GM15510 (cell line): ENCODE data around the gene ACVR1B.

Experiments
- POLR2A ChIP-seq: IDR thresholded peaks from 3 replicates; pipeline ENCODE4 v1.6.1; 2011; ENCODE audit warnings: borderline replicate concordance; ENCODE audit not compliant: insufficient read length; ENCODE audit errors: extremely low read depth

Gene ACVR1B

GRCh38 chr12:51913071-51914033 is 38.1 kb upstream of the ACVR1B start:
- TF ChIP-seq POLR2A, result no peak

DNA sequence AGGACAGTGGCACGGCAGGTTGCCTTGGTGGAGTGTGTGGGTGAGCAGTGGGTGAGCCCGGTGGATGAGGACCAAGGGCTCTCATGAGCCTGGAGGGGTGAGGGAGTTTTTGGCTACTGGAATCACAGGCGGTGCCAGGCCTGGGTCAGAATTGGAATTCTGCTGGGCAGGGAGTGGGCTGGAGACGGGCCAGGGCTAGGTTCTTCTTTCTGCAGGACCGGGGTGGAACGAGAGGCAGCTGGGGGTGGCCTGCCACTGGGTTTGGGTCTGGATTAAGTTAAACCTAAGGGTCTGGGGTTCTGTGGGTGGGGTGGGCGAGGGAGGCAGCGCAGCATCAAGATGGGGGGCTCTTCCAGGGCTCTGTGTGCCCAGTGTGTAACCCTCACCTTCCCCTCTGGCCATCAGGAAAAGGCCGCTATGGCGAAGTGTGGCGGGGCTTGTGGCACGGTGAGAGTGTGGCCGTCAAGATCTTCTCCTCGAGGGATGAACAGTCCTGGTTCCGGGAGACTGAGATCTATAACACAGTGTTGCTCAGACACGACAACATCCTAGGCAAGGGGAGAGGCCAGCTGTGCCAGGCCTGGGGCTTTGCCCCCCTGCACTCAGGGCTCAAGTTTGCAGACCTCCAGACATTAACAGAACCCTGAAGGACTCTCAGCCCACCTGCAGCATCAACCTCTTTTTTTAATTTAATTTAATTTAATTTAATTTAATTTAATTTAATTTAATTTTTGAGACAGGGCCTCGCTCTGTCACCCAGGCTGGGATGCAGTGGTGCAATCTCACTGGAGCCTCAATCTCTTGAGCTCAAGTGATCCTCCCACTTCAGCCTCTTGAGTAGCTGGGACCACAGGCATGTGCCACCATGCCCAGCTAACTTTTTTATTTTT is 37.2 kb upstream of the ACVR1B start:
- no peak for TF ChIP-seq POLR2A

DNA sequence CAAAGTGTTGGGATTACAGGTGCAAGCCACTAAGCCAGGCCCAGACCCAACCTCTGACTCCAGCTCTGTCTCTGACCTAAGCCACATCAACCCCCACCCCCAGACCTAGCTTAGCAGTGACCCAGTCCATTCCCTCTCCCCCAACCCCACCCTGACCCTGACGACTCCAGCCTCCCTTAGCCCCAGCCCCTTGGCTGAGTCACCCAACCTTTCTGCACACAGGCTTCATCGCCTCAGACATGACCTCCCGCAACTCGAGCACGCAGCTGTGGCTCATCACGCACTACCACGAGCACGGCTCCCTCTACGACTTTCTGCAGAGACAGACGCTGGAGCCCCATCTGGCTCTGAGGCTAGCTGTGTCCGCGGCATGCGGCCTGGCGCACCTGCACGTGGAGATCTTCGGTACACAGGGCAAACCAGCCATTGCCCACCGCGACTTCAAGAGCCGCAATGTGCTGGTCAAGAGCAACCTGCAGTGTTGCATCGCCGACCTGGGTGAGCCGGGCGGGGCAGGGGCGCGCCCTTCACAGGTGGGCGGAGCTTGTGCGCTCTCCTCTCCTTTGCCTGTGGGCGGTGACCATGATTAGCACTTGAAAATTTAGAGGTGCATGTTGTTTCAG is 36.4 kb upstream of the ACVR1B start:
- TF ChIP-seq POLR2A, result no peak

DNA sequence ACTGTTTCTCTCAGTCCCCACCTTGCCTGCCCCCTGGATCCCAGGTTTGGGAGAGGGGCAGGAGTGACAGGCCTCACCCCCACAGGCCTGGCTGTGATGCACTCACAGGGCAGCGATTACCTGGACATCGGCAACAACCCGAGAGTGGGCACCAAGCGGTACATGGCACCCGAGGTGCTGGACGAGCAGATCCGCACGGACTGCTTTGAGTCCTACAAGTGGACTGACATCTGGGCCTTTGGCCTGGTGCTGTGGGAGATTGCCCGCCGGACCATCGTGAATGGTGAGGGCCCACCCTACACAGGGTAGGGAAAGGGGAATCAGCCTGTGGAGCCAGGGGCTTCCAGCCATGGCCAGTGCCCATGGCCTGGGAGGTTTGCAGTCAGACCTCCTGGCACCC is 35.5 kb upstream of the ACVR1B start:
- TF ChIP-seq POLR2A, result no peak

- TF ChIP-seq POLR2A, result no peak
These were observed 34.4 kb upstream of the ACVR1B start for GRCh38 chr12:51917041-51917590.

GRCh38 chr12:51917746-51918453 is 33.6 kb upstream of the ACVR1B start:
- TF ChIP-seq POLR2A, result no peak

DNA sequence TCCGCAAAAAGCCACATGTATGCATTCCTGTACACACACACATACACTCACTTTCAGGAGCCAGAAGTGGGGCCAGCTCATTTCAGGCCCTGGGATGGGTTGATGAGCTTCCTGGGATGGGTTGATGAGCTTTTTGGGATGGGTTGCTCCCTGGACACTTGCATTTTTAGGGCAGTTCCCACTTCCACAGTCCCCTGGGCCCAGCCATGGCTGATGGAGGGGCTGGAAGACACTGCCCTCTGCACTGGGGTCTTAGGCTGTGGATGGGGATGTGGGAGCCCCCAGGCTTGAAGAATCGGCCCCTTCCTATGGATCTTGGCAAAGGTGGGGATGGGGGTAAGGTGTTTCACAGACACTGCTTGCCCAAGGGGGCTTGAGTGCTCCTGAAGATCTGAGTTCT is 31.5 kb upstream of the ACVR1B start:
- no peak for TF ChIP-seq POLR2A

DNA sequence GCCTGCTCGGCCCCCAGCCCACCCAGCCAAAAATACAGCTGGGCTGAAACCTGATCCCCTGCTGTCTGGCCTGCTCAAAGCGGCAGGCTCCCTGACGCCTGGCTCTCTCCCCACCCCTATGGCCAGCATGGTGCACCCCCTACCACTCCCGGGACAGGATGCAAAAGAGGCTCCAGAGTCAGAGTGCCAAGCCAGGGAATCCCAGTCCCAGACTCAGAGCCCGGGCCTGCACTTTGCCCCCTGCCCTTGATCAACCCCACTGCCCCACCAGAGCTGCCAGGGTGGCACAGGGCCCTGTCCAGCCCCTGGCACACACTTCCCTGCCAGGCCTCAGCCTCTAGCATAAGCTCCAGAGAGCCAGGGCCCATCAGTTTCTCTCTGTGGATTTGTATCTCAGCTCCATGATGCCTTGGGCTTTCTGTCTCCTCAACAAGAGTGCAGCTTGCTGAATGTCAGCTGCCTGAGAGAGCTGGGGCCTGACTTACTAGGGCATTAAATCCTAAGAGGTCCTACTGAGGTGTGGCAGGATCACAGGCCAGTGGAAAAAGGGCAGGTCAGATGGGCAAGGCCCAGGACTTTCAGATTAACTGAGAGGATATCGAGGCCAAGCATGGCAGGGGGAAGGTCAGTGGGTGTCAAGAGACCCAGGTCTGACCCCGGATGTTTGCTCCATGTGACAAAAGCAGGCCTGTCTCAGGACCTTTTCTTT is 30.3 kb upstream of the ACVR1B start:
- no peak for TF ChIP-seq POLR2A

DNA sequence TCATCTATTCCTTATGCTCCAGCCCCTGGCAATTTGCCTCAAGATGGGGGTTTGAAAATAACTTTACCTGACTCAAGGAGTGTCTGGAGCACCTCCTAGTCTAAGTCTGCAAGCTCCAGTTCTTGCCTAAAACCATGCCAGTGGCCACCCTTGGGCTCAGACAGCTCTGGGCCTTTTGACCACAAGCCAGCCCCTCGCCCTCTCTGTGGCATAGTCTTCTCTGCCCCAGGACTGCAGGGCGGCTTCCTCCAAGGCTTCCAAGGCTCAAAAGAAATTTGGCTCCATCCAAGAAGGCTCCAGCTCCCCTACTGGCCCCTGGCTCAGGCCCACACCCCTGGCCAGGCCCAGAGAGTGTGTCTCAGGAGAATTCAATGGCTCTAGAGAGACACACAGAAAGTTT is 29.4 kb upstream of the ACVR1B start:
- no peak for TF ChIP-seq POLR2A

GRCh38 chr12:51922762-51923505 is 28.6 kb upstream of the ACVR1B start:
- no peak for TF ChIP-seq POLR2A

- TF ChIP-seq POLR2A, result no peak
These were observed 27.8 kb upstream of the ACVR1B start for GRCh38 chr12:51923506-51924365.
